Measurements from ENCODE around the gene RPL12. TPM values are rescaled to one million over a fixed set of nuclear protein-coding genes. Genes with fewer than 3 reads are reported as not detected.

Gene RPL12
- total and polyA plus RNA-seq, 2 experiments from 2014 or later: 594 to 1,676 TPM

DNA sequence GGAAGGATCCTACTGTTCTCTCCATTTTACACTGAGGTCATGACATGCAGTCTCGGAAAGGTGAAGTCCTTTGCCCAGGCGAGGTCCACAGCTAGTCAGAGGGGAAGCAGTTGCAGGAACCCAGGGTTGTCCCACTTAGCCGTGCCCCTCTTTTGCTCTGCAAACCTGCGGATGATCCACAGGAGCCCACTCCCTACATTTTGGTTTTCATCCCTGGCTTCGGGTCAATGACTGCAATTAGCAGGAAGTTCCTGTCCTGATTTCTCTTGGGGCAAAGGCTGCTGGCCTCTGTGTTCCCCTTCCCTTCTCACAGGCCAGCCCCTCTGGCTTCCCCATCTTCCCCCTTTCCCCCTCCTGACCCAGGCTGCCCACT is 52.9 kb downstream of the RPL12 start:
- H3K4me1 ChIP-seq (ENCODE audit: insufficient read depth): no peaks in the 10 kb centered on the region
- peak overlapping the region; percentile 65; the same call in 1 of the 2 replicates for H2AFZ ChIP-seq
- H3K27me3 ChIP-seq (replicated peaks; ENCODE audit: insufficient read depth): peaks cover 12% of the 10 kb centered on the region
- WGBS, 2 experiments (ENCODE audit: low coverage in 1 of 2, low lambda C conversion rate in 2 of 2, missing lambda C conversion rate in 2 of 2): 60 to 62% methylated on average over 5 of the region's 5 CpGs
- H3K9ac ChIP-seq: peak overlapping the region; percentile 66
- H3K27ac ChIP-seq: no peak overlapping the region
- no peaks in the 10 kb centered on the region for H3K36me3 ChIP-seq (ENCODE audit: low read depth)
- H3K9me3 ChIP-seq (ENCODE audit: low read depth): no peaks in the 10 kb centered on the region
- no peak for DNase-seq
- H3K9me2 ChIP-seq (ENCODE audit: insufficient read depth): no peaks in the 10 kb centered on the region
- in situ Hi-C loops (cut with MboI): no loop called here
- H3K4me2 ChIP-seq (ENCODE audit: unreplicated experiment): peak overlapping the region; percentile 22
- H3F3A ChIP-seq (ENCODE audit: insufficient read depth): 0 out of 2 replicates have a peak, but pooled peaks cover 8% of the 10 kb centered on the region
- no peaks in the 10 kb centered on the region for H4K20me1 ChIP-seq (ENCODE audit: insufficient read depth)
- no peak for TF ChIP-seq EZH2 (IDR thresholded peaks at IDR 0.05; ENCODE audit: insufficient read depth, poor library complexity, severe bottlenecking)
- TF ChIP-seq EZH2phosphoT487 (IDR thresholded peaks at IDR 0.05; ENCODE audit: insufficient read depth, low read depth): no peak
- peak overlapping the region; percentile 68 for H3K4me3 ChIP-seq
- H3K79me2 ChIP-seq (ENCODE audit: insufficient read depth): no peaks in the 10 kb centered on the region

Small RNAs within 50 kb of the gene (small RNA-seq; reads per million reads assigned to genes)
- gene RF00019 (ENCODE audit: low read depth, low replicate concordance) (not detected), gene SNORA65 (ENCODE audit: low read depth, low replicate concordance) (25.4 reads per million, percentile 90 among the genes with 10 or more reads in this experiment)

Other genes with a start within 250 kb of the RPL12 start
- gene GARNL3, start 186.6 kb downstream of the RPL12 start, total RNA-seq (2014; rRNA removed; shearing (Covaris generic)): 0.13 and 0.43 TPM in 2 replicates
- gene GARNL3, start 186.6 kb downstream of the RPL12 start, polyA plus RNA-seq (2016; fragmentation: Nextera tagmentation; extraction: Ambion mirVana): 0.22 and 1.3 TPM in 2 replicates
- gene SLC2A8, start 54.2 kb downstream of the RPL12 start, total RNA-seq (2014; rRNA removed; shearing (Covaris generic)): 9.9 and 11.9 TPM in 2 replicates
- 8.7 and 9.6 TPM in 2 replicates for gene SLC2A8, start 54.2 kb downstream of the RPL12 start, polyA plus RNA-seq (2016; fragmentation: Nextera tagmentation; extraction: Ambion mirVana)
- 3.4 and 6.9 TPM in 2 replicates for gene ZNF79, start 27.0 kb downstream of the RPL12 start, total RNA-seq (2014; rRNA removed; shearing (Covaris generic))
- gene ZNF79, start 27.0 kb downstream of the RPL12 start, polyA plus RNA-seq (2016; fragmentation: Nextera tagmentation; extraction: Ambion mirVana): 4.2 and 4.4 TPM in 2 replicates
- gene LRSAM1, start 104 bp upstream of the RPL12 start, total RNA-seq (2014; rRNA removed; shearing (Covaris generic)): 10.5 and 15.5 TPM in 2 replicates
- 14.9 TPM in 2 replicates for gene LRSAM1, start 104 bp upstream of the RPL12 start, polyA plus RNA-seq (2016; fragmentation: Nextera tagmentation; extraction: Ambion mirVana)
- gene STXBP1, start 160.9 kb upstream of the RPL12 start, total RNA-seq (2014; rRNA removed; shearing (Covaris generic)): 28.5 and 61.8 TPM in 2 replicates
- 42.3 and 43.7 TPM in 2 replicates for gene STXBP1, start 160.9 kb upstream of the RPL12 start, polyA plus RNA-seq (2016; fragmentation: Nextera tagmentation; extraction: Ambion mirVana)

All from GM23248 (cell line).